Vagina (tissue), 2 donors: Measurements from ENCODE around the gene MRGPRX4. TPM values are rescaled to one million over a fixed set of nuclear protein-coding genes. Genes with fewer than 3 reads are reported as not detected.
"Not testable (repeated sequence)": the region's sequence is repeated elsewhere in the genome, so short reads cannot be mapped to it uniquely, and the experiment has no call there.

Source experiments
- DNase-seq, 2 donors: peaks; one replicate each; pipeline ENCODE4 v3.0.0-alpha.2; 2017; ENCODE audit errors: extremely low spot score in 2 of 2
- H3K27ac ChIP-seq: fragments of 200-600 bp; sonication (generic); one replicate; pipeline ENCODE4 v1.5.1; 2019
- H3K27me3 ChIP-seq: fragments of 200-600 bp; sonication (generic); one replicate; pipeline ENCODE4 v1.5.1; 2019
- H3K36me3 ChIP-seq, 2 donors: fragments of 200-600 bp; sonication (generic); one replicate each; pipeline ENCODE4 v1.5.1; 2017 to 2019
- H3K4me1 ChIP-seq: fragments of 200-600 bp; sonication (generic); one replicate; pipeline ENCODE4 v1.5.1; 2019
- H3K4me3 ChIP-seq, 2 donors: fragments of 200-600 bp; sonication (generic); 1 replicate in 1 of 2; 2 replicates in 1 of 2; pipeline ENCODE4 v1.5.1; 2016 to 2019
- H3K9me3 ChIP-seq: fragments of 200-600 bp; sonication (generic); one replicate; pipeline ENCODE4 v1.5.1; 2019
- CTCF ChIP-seq, 3 experiments: fragments of 450-650 bp in 2 of 3; fragments of 200-600 bp in 1 of 3; sonication (generic) in 1 of 3; IDR thresholded peaks; one replicate each; pipeline ENCODE4 v1.5.1; 2017 to 2019; ENCODE audit warnings: antibody characterized with exemption in 3 of 3, mild to moderate bottlenecking in 2 of 3, moderate library complexity in 2 of 3
- POLR2A ChIP-seq, 2 donors: fragments of 450-650 bp; IDR thresholded peaks; one replicate each; pipeline ENCODE4 v1.6.1; 2017; ENCODE audit warnings: antibody characterized with exemption in 2 of 2, mild to moderate bottlenecking in 2 of 2, moderate library complexity in 2 of 2
- POLR2AphosphoS5 ChIP-seq, 2 donors: sonication (generic); formaldehyde crosslinking; IDR thresholded peaks; one replicate each; pipeline ENCODE4 v1.9.0; 2017; ENCODE audit warnings: antibody characterized with exemption in 2 of 2, mild to moderate bottlenecking in 2 of 2, low read depth in 1 of 2; ENCODE audit not compliant: insufficient read depth in 1 of 2
- intact Hi-C: fragments of 100-400 bp; cut with DNase I; formaldehyde crosslinking; loops from one replicate; pipeline ENCODE4 v1.15.1; 2023
- total RNA-seq: library from RNA; depleted of rRNA; stranded (reverse); fragments of >200 nt; gene quantifications from one replicate; pipeline ENCODE4 v1.2.3, GENCODE V29; 2016

Gene MRGPRX4
- total RNA-seq, 1 donor from 2014 or later = not detected

GRCh38 chr11:18168372-18168771 is 4.3 kb upstream of the MRGPRX4 start:
- Histone ChIP-seq H3K4me3 (no peak overlapping the region), H3K4me1 (no peaks in the 10 kb centered on the region), H3K27me3 (no peaks in the 10 kb centered on the region), H3K36me3 (no peaks in the 10 kb centered on the region), H3K9me3 (no peaks in the 10 kb centered on the region), H3K27ac (no peak overlapping the region)
- intact Hi-C loops = no loop called here
- TF ChIP-seq POLR2A (IDR thresholded peaks at IDR 0.05) (no peak), CTCF (IDR thresholded peaks at IDR 0.05) (no peak), POLR2AphosphoS5 (IDR thresholded peaks at IDR 0.05; ENCODE audit: insufficient read depth in 1 of 2, low read depth in 1 of 2) (no peak)
- DNase-seq = no peak

GRCh38 chr11:18171377-18172000 is 1.1 kb upstream of the MRGPRX4 start:
- intact Hi-C loops = no loop called here
- H3K9me3 ChIP-seq = no peaks in the 10 kb centered on the region

GRCh38 chr11:18173225-18173866 is 709 bp downstream of the MRGPRX4 start:
- DNase-seq = no peak
- Histone ChIP-seq H3K9me3 (no peaks in the 10 kb centered on the region), H3K4me3 (no peak overlapping the region), H3K27ac (no peak overlapping the region), H3K36me3 (no peaks in the 10 kb centered on the region), H3K4me1 (no peaks in the 10 kb centered on the region), H3K27me3 (no peaks in the 10 kb centered on the region)
- TF ChIP-seq CTCF (IDR thresholded peaks at IDR 0.05) = no peak
- intact Hi-C loops = no loop called here

More at GRCh38 chr11:18171377-18172000, 1.1 kb upstream of the MRGPRX4 start:
- H3K4me1 ChIP-seq = no peaks in the 10 kb centered on the region
- no peak for DNase-seq
- no peaks in the 10 kb centered on the region for H3K36me3 ChIP-seq
- no peaks in the 10 kb centered on the region for H3K27me3 ChIP-seq
- TF ChIP-seq POLR2A (IDR thresholded peaks at IDR 0.05) (no peak), POLR2AphosphoS5 (IDR thresholded peaks at IDR 0.05; ENCODE audit: insufficient read depth in 1 of 2, low read depth in 1 of 2) (no peak), CTCF (IDR thresholded peaks at IDR 0.05) (peak in 1 of 3 experiments; percentile 14)
- no peak overlapping the region for H3K4me3 ChIP-seq
- H3K27ac ChIP-seq = no peak overlapping the region

- Histone ChIP-seq H3K4me1 (no peaks in the 10 kb centered on the region), H3K4me3 (no peak overlapping the region), H3K27me3 (no peaks in the 10 kb centered on the region), H3K9me3 (no peaks in the 10 kb centered on the region), H3K27ac (no peak overlapping the region), H3K36me3 (no peaks in the 10 kb centered on the region)
- TF ChIP-seq POLR2AphosphoS5 (IDR thresholded peaks at IDR 0.05; ENCODE audit: insufficient read depth in 1 of 2, low read depth in 1 of 2) (no peak), POLR2A (IDR thresholded peaks at IDR 0.05) (no peak), CTCF (IDR thresholded peaks at IDR 0.05) (no peak)
- intact Hi-C loops = no loop called here
- no peak for DNase-seq
Measured at GRCh38 chr11:18188796-18189195, 16.2 kb downstream of the MRGPRX4 start.

GRCh38 chr11:18189476-18190245 is 17.0 kb downstream of the MRGPRX4 start:
- intact Hi-C loops, DNase-seq, H3K9me3 ChIP-seq, H3K27ac ChIP-seq, H3K27me3 ChIP-seq, H3K4me3 ChIP-seq, H3K4me1 ChIP-seq, H3K36me3 ChIP-seq: not testable (repeated sequence)
